Gastroesophageal sphincter (tissue), 3 donors: Measurements from ENCODE around the gene FSD1L.

Experiments
- CTCF ChIP-seq, 4 experiments: fragments of 200-600 bp in 2 of 4; fragments of 450-650 bp in 2 of 4; sonication (generic) in 1 of 4; IDR thresholded peaks; one replicate each; pipeline ENCODE4 v1.5.1; 2017 to 2019; ENCODE audit warnings: antibody characterized with exemption in 4 of 4, mild to moderate bottlenecking in 2 of 4, moderate library complexity in 2 of 4
- POLR2A ChIP-seq, 2 donors: fragments of 450-650 bp; IDR thresholded peaks; one replicate each; pipeline ENCODE4 v1.6.1; 2017; ENCODE audit warnings: antibody characterized with exemption in 2 of 2, mild to moderate bottlenecking in 2 of 2, moderate library complexity in 1 of 2
- POLR2AphosphoS5 ChIP-seq: sonication (generic); formaldehyde crosslinking; IDR thresholded peaks from one replicate; pipeline ENCODE4 v1.6.1; 2017; ENCODE audit warnings: antibody characterized with exemption

- TF ChIP-seq CTCF (IDR thresholded peaks at IDR 0.05) (no peak), POLR2A (IDR thresholded peaks at IDR 0.05) (no peak), POLR2AphosphoS5 (no peak)
Measured at GRCh38 chr9:105421864-105422263, 26.0 kb upstream of the FSD1L start.
